GM19239 (cell line): ENCODE results near the gene KCNG2.

Experiments
- DNase-seq: peaks from one replicate; pipeline ENCODE4 v3.0.0; 2011; ENCODE audit warnings: low spot score; ENCODE audit not compliant: insufficient read length
- FAIRE-seq: peaks from 2 replicates; lab custom pipeline; 2011; peaks lifted over from hg19 to GRCh38; lab: Jason Lieb, UNC

KCNG2 gene

GRCh38 chr18:79916128-79916494 is 118.4 kb downstream of the KCNG2 start:
- FAIRE-seq (no peak), DNase-seq (no peak)

- FAIRE-seq: no peak
- no peak for DNase-seq
Measured at GRCh38 chr18:79916546-79917168, 118.9 kb downstream of the KCNG2 start.

GRCh38 chr18:79917169-79917852 is 119.6 kb downstream of the KCNG2 start:
- DNase-seq (no peak), FAIRE-seq (no peak)

- FAIRE-seq (no peak), DNase-seq (no peak)
Measured at GRCh38 chr18:79917853-79918614, 120.3 kb downstream of the KCNG2 start.

GRCh38 chr18:79918615-79919011 is 120.9 kb downstream of the KCNG2 start:
- FAIRE-seq (no peak), DNase-seq (no peak)

- FAIRE-seq: no peak
- no peak for DNase-seq
Measured at GRCh38 chr18:79919089-79919488, 121.4 kb downstream of the KCNG2 start.

- FAIRE-seq (no peak), DNase-seq (no peak)
Measured at GRCh38 chr18:79921984-79922965, 124.5 kb downstream of the KCNG2 start.

GRCh38 chr18:79922971-79923411 is 125.3 kb downstream of the KCNG2 start:
- DNase-seq: no peak
- no peak for FAIRE-seq

- DNase-seq (no peak), FAIRE-seq (no peak)
Measured at GRCh38 chr18:79923896-79924585, 126.3 kb downstream of the KCNG2 start.

GRCh38 chr18:79924814-79925731 is 127.3 kb downstream of the KCNG2 start:
- DNase-seq: no peak
- no peak for FAIRE-seq

- DNase-seq (no peak), FAIRE-seq (no peak)
Measured at GRCh38 chr18:79926306-79926705, 128.6 kb downstream of the KCNG2 start.

GRCh38 chr18:79926715-79927606 is 129.2 kb downstream of the KCNG2 start:
- DNase-seq (no peak), FAIRE-seq (no peak)

- FAIRE-seq (no peak), DNase-seq (no peak)
Measured at GRCh38 chr18:79927607-79928562, 130.1 kb downstream of the KCNG2 start.

- DNase-seq (no peak), FAIRE-seq (no peak)
Measured at GRCh38 chr18:79928563-79928960, 130.8 kb downstream of the KCNG2 start.

GRCh38 chr18:79930020-79930642 is 132.4 kb downstream of the KCNG2 start:
- no peak for FAIRE-seq
- DNase-seq: no peak

- FAIRE-seq: no peak
Measured at GRCh38 chr18:79931475-79931874, 133.7 kb downstream of the KCNG2 start.

More at GRCh38 chr18:79931475-79931874, 133.7 kb downstream of the KCNG2 start:
- DNase-seq: no peak
